Stimulated activated CD4-positive, alpha-beta T cell treated with anti-CD3 and anti-CD28 coated beads, Interleukin-1b, Interleukin-23, amount 100 ng/mL, for 1 hour (primary cell): Measurements from ENCODE around the gene AMOTL1.

ENCODE experiments used
- DNase-seq, 2 donors: peaks; one replicate each; pipeline ENCODE4 v3.0.0-alpha.2; 2020; ENCODE audit warnings: low read depth in 2 of 2

AMOTL1 gene

GRCh38 chr11:94742665-94743064 lies 25.5 kb upstream of the AMOTL1 start:
- DNase-seq: no peak

DNA sequence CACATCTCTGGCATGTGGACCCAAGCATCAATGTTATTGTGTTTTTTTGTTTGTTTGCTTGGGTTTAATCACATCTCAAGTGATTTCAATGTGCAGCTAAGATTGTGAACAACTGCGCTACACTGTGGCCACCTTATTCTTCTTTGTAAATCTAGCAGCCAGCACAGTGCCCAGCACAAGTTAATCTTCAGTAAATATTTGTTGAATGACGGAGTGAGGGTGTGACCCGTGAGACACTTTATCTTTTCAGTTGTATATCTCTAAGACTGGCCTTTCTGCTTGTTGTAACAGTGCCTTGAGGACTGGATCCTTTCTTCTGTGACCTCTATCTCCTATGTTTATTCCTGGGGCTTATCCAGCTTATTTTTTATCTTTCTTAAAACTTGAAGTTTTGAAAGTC lies 21.4 kb upstream of the AMOTL1 start:
- DNase-seq: no peak

DNA sequence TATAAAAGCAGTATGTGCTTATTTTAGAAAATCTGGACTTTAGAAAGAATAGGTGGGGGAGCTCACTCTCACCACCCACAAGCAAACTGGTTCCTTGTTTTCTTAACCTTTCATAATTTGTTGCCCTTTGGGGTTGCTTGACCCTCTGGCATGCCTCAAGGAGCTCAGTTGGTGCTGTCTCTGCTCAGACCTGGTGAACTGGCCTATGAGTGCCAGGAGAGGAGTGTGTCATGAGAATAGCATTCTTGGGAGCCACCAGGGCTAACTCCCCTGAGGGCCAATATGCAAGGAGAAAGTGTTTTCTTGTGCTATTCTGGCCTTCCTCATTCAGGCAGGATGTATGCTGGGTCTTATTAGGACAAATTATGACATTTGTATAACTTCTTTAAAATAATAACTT lies 21.0 kb upstream of the AMOTL1 start:
- no peak for DNase-seq

DNA sequence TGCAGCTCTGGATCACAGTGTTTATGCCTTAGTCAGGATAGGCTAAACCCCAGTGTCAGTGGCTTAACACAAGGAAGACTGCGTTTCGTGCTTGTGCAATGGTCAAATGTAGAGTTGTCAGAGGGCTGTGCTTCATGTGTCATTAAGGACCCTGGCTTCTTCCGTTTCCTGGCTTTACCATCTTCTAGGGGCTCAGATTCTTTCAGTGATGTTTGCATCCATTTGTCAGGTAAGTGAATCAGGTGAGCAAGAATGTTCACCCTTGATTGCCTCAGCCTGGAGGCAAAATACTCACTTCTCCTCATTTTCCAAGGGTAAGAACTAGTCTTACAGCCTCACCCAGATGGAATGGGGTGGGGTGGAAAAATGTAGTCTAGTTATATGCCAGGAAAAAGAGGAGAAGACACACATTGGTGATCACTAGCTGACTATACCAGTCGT lies 20.5 kb upstream of the AMOTL1 start:
- DNase-seq: no peak

GRCh38 chr11:94749369-94749768 lies 18.8 kb upstream of the AMOTL1 start:
- DNase-seq: no peak

- no peak for DNase-seq
These were observed 17.6 kb upstream of the AMOTL1 start for GRCh38 chr11:94750319-94751217.

DNA sequence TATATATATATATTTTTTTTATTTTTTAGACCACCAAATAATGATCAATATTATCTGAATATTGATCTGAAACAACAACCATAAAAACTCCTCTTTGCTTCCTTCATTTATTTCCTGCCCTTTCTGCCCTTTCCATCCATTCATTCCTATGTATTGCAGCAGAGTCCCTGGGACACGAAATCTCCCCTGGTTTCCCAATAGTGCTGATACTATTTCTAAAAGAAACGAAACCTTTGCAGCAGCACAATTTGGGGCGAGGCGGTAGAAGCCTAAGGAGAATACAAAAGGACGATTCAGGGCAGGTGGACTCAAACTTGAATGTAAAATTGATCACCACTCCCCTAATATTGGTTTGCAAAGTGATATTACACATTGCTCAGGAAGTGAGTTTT lies 16.9 kb upstream of the AMOTL1 start:
- DNase-seq: no peak

DNA sequence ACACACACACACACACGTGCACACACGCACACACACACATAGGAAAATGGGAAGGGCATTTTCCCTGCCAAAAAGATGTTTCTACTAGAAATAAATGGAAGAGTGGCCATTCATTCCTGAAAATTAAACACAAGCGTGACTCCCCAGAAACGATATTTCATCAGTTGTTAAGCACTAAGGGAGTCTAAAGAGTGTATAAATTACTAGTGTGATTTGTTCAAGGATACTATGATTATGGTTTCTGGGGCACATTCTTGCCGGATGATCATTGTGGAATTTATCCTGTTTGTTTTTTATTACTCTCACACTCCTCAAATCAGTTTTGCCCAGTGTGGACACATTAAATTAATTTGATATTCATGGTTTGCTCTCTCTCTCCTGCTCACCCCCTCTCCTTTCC lies 16.4 kb upstream of the AMOTL1 start:
- no peak for DNase-seq

GRCh38 chr11:94753630-94754029 lies 14.5 kb upstream of the AMOTL1 start:
- DNase-seq: no peak

- no peak for DNase-seq
These were observed 13.8 kb upstream of the AMOTL1 start for GRCh38 chr11:94754335-94754734.

GRCh38 chr11:94754819-94755218 lies 13.3 kb upstream of the AMOTL1 start:
- DNase-seq: no peak

DNA sequence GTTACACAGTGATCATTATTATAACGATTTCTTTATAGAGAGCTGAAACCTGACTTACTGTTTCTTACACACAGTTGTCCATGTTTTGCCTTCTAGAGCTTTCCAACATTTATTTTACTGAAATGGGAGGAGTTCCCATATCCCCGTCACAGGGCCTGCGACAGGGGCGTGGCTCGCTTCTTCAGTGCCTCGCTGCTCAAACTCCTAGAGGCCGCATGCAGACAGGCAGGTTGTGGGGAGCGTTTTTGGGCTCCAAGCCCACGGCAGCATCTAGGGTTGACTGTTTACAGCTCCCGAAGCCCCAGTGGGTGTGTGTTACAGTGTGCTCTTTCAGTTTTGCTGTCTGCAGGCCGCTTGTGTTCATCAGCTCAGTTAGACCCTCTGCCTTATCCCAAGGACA lies 12.7 kb upstream of the AMOTL1 start:
- DNase-seq: no peak

- DNase-seq: no peak
These were observed 11.0 kb upstream of the AMOTL1 start for GRCh38 chr11:94757037-94757735.

GRCh38 chr11:94758666-94759065 lies 9.5 kb upstream of the AMOTL1 start:
- no peak for DNase-seq

DNA sequence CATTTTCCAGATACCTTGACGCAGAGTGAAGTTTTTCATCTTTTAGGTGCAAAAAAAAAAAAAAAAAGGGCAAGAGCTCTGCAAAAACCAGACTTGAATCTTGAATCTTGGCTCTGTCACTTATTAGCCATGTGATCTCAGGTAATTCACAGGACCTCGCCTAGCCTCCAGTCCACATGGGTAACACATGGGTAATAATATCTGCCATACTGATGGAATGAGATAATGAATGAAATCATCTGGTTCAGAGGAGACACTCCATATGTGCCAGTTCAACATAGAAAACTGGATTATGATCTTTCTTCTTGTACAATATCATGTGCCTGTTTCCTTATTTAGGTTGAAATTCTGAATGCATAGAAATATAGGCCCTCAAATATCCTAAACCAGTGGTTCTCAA lies 8.6 kb upstream of the AMOTL1 start:
- no peak for DNase-seq

GRCh38 chr11:94760296-94760695 lies 7.9 kb upstream of the AMOTL1 start:
- no peak for DNase-seq

DNA sequence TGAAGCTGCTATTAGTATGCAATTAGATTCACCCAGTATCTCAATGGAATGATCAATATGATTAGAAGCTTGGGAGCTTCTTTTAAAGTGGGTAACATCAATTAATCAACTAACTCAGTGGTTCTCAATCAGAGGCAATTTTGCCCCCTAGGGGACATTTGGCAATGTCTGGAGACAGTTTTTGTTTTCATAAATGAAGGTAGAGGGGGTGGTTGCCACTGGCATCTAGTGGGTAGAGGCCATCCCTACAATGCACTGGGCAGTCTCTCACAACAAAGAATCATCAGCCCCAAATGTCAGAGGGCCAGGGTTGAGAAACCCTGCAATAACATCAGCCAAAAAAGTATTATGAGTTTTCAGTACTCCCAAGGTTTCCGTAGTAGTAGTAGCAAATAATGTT lies 5.9 kb upstream of the AMOTL1 start:
- no peak for DNase-seq

DNA sequence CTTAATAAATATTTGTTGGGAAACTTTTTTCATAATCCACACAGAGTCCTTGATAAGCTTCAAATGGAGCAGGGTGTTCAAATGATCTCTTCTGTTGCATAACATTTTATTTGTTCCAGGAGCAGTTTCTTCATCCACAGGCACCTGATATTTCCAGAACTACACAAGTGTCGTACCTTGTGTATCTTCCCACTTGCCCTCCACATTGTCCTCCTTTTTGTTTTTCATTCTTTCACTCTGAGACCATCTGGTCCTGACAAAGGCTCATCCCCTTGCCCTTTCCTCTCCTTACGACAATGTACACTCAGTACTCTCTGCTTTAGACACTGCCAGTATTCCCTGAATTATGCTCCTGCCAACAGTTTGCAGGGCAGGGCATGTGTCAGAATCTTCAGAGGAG lies 5.2 kb upstream of the AMOTL1 start:
- no peak for DNase-seq

DNA sequence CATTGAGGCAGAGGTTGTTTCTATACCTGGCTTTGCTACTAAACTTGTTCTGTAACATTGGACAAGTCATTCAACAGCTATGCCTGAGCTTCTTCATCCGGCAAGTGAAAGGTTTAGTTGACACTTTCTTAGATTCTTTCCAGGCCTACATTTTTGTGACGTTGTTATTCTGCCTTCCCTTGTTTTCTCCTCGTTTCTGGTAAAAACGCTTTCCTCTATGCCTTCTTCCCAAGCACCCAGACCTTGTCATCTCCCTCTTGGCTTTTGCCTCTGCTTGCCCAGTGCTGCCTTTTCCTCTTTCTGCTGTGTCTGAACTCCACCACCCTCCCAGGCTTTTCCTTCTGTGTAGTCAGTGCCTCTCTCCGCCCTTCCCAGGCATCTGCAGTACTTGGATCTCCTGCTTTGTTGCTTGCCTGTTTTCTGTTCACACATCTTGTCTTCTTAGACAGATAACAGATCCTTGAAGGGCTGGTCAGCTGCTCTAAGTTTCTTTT lies 1.4 kb upstream of the AMOTL1 start:
- DNase-seq: no peak

DNA sequence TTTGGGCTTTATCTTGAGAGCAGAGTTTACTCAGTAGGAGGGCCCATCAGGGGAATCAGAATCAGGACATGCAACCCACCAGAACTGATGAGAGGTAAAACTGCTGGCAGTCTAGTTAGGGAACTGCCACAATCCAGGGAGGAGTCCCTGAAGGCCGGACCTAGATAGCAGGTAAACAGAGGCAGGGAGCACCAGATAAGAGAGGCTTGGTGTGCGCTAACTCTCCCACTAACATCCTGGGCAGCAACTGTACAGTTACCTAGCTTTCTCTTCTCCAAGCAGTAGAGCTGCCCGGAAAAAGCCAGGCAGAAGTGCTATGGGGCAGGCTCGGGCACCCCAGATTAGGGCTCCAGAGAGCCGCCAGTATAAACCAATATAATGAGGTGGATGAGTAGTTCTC lies 865 bp upstream of the AMOTL1 start:
- DNase-seq: no peak

GRCh38 chr11:94768602-94769541 lies 716 bp downstream of the AMOTL1 start:
- DNase-seq: no peak

DNA sequence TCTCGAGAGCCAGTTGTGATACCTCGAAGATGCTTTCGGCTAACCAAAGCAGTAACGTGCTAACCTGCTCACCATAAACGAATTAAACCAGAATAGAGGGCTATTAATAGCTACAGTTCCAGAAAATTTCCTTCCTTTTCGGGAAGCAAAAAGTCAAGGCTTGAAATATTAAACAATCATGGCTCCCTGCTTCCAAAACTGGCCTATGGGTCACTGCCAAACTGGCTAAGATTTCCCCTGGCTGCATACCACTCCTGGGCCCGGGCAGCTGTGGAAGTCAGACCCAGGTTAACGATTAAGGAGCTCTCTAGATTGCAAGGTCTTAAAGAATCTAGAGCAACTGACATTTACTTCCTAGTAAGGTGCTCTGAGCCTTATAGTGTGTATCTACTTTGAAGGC lies 1.7 kb downstream of the AMOTL1 start:
- DNase-seq: no peak
